Mesenchymal stem cell (in vitro differentiated cells and primary cell): ENCODE results near the gene ZNF304.

ENCODE experiments used
- DNase-seq: peaks from one replicate; pipeline ENCODE4 v3.0.0-alpha.2; 2013
- H2AFZ ChIP-seq: one replicate; pipeline ENCODE4 v1.6.1; 2013; ENCODE audit warnings: low read depth, mild to moderate bottlenecking, control low read depth, inconsistent platforms, low read length, moderate library complexity
- H2AK5ac ChIP-seq: 2 replicates; pipeline ENCODE4 v1.6.1; 2013; ENCODE audit warnings: low read length, moderate library complexity, mild to moderate bottlenecking, inconsistent platforms; ENCODE audit not compliant: severe bottlenecking
- H2BK120ac ChIP-seq: one replicate; pipeline ENCODE4 v1.6.1; 2013; ENCODE audit warnings: low read depth, mild to moderate bottlenecking, inconsistent platforms, low read length, moderate library complexity
- H2BK12ac ChIP-seq, 2 experiments: one replicate each; pipeline ENCODE4 v1.6.1; 2013; ENCODE audit warnings: inconsistent platforms in 2 of 2, low read length in 2 of 2, mild to moderate bottlenecking in 2 of 2, moderate library complexity in 2 of 2, control low read depth in 1 of 2
- H2BK15ac ChIP-seq: one replicate; pipeline ENCODE4 v1.6.1; 2013; ENCODE audit warnings: mild to moderate bottlenecking, low read depth, inconsistent platforms; ENCODE audit not compliant: poor library complexity, severe bottlenecking
- H2BK5ac ChIP-seq: 2 replicates; pipeline ENCODE4 v1.6.1; 2013; ENCODE audit warnings: low read depth, mild to moderate bottlenecking, low read length, control low read depth, inconsistent platforms; ENCODE audit not compliant: poor library complexity, severe bottlenecking
- H3K14ac ChIP-seq, 2 experiments: one replicate each; pipeline ENCODE4 v1.6.1; 2013; ENCODE audit warnings: inconsistent platforms in 2 of 2, low read length in 2 of 2, control low read depth in 1 of 2, mild to moderate bottlenecking in 1 of 2, moderate library complexity in 1 of 2
- H3K18ac ChIP-seq, 2 experiments: one replicate each; pipeline ENCODE4 v1.6.1; 2013; ENCODE audit warnings: inconsistent platforms in 2 of 2, low read length in 2 of 2, control low read depth in 1 of 2, low read depth in 1 of 2, mild to moderate bottlenecking in 1 of 2
- H3K23ac ChIP-seq, 2 experiments: one replicate each; pipeline ENCODE4 v1.6.1; 2013; ENCODE audit warnings: inconsistent platforms in 2 of 2, low read length in 2 of 2, mild to moderate bottlenecking in 2 of 2, moderate library complexity in 2 of 2, control low read depth in 1 of 2
- H3K27ac ChIP-seq: 2 replicates; pipeline ENCODE4 v1.5.1; 2013; ENCODE audit warnings: mild to moderate bottlenecking, moderate library complexity, low read length, control low read depth, inconsistent platforms; ENCODE audit not compliant: poor library complexity, severe bottlenecking
- H3K27me3 ChIP-seq, 2 experiments: 2 replicates each; pipeline versions ENCODE4 v1.6.1 to v1.7.0; 2013; ENCODE audit warnings: low read length in 2 of 2, mild to moderate bottlenecking in 2 of 2, moderate library complexity in 2 of 2, control low read depth in 1 of 2, inconsistent platforms in 1 of 2; ENCODE audit not compliant: control insufficient read depth in 1 of 2, insufficient read depth in 1 of 2
- H3K36me3 ChIP-seq, 2 experiments: 2 replicates each; pipeline versions ENCODE4 v1.6.1 to v1.7.0; 2013; ENCODE audit warnings: low read length in 2 of 2, control low read depth in 1 of 2, inconsistent platforms in 1 of 2, low read depth in 1 of 2, mild to moderate bottlenecking in 1 of 2; ENCODE audit not compliant: insufficient read depth in 2 of 2, control insufficient read depth in 1 of 2
- H3K4ac ChIP-seq, 2 experiments: one replicate each; pipeline ENCODE4 v1.6.1; 2013; ENCODE audit warnings: inconsistent platforms in 2 of 2, low read length in 2 of 2, mild to moderate bottlenecking in 2 of 2, moderate library complexity in 2 of 2, control low read depth in 1 of 2, low read depth in 1 of 2
- H3K4me1 ChIP-seq: 2 replicates; pipeline ENCODE4 v1.6.1; 2013; ENCODE audit warnings: low read depth, low read length, control low read depth; ENCODE audit not compliant: control insufficient read depth, insufficient read depth
- H3K4me2 ChIP-seq: 2 replicates; pipeline ENCODE4 v1.6.1; 2013; ENCODE audit warnings: low read length, mild to moderate bottlenecking, inconsistent platforms; ENCODE audit not compliant: poor library complexity, severe bottlenecking
- H3K4me3 ChIP-seq, 2 experiments: 2 replicates each; pipeline versions ENCODE4 v1.5.1 to v1.7.0; 2013; ENCODE audit warnings: low read length in 2 of 2, mild to moderate bottlenecking in 2 of 2, control low read depth in 1 of 2, low read depth in 1 of 2; ENCODE audit not compliant: insufficient read depth in 1 of 2
- H3K79me1 ChIP-seq: replicated peaks from 2 replicates; pipeline ENCODE4 v1.6.1; 2013; ENCODE audit warnings: mild to moderate bottlenecking, control low read depth, low read length, inconsistent platforms; ENCODE audit not compliant: poor library complexity, severe bottlenecking
- H3K9ac ChIP-seq: 2 replicates; pipeline ENCODE4 v1.7.0; 2013; ENCODE audit warnings: mild to moderate bottlenecking, low read length, moderate library complexity
- H3K9me3 ChIP-seq: 2 replicates; pipeline ENCODE4 v1.7.0; 2013; ENCODE audit warnings: mild to moderate bottlenecking, low read length; ENCODE audit not compliant: control insufficient read depth
- H4K8ac ChIP-seq: one replicate; pipeline ENCODE4 v1.6.1; 2013; ENCODE audit warnings: inconsistent platforms, mild to moderate bottlenecking, low read length, moderate library complexity
- H4K91ac ChIP-seq: one replicate; pipeline ENCODE4 v1.6.1; 2013; ENCODE audit warnings: mild to moderate bottlenecking, low read length, inconsistent platforms
- WGBS: methylation state at CpG from one replicate; pipeline ENCODE4 v1.1.7; 2013; ENCODE audit warnings: mixed read lengths; 5-methylcytosine and 5-hydroxymethylcytosine counted together

The ZNF304 gene

GRCh38 chr19:57321751-57322150 is 29.3 kb upstream of the ZNF304 start:
- Histone ChIP-seq H2AFZ (no peak overlapping the region), H3K4me2 (peak overlapping the region; percentile 80), H3K36me3 (peaks cover 25 to 35% of the 10 kb centered on the region in 2 experiments), H2BK15ac (no peak overlapping the region), H3K4ac (no peak overlapping the region), H2BK5ac (no peak overlapping the region), H3K9ac (peak overlapping the region; percentile 97), H2BK120ac (no peak overlapping the region), H3K79me1 (peaks cover 29% of the 10 kb centered on the region), H3K4me3 (peak overlapping the region in 1 of 2 experiments; percentile 100), H4K91ac (no peak overlapping the region), H3K4me1 (peaks cover 9% of the 10 kb centered on the region), H3K9me3 (no peaks in the 10 kb centered on the region), H3K23ac (no peak overlapping the region), H2AK5ac (no peak overlapping the region), H4K8ac (no peak overlapping the region), H3K27me3 (no peaks in the 10 kb centered on the region), H3K14ac (no peak overlapping the region), H3K18ac (no peak overlapping the region), H2BK12ac (no peak overlapping the region), H3K27ac (no peak overlapping the region)
- DNase-seq, result no peak
- WGBS, result 96% methylated on average over 3 of the region's 3 CpGs

GRCh38 chr19:57324992-57325391 is 26.1 kb upstream of the ZNF304 start:
- Histone ChIP-seq H2BK5ac (no peak overlapping the region), H3K4me2 (no peak overlapping the region), H2BK12ac (no peak overlapping the region), H4K91ac (no peak overlapping the region), H3K27ac (no peak overlapping the region), H2AFZ (no peak overlapping the region), H2BK120ac (no peak overlapping the region), H3K9me3 (peaks cover 18% of the 10 kb centered on the region), H3K4me3 (no peak overlapping the region), H2BK15ac (no peak overlapping the region), H3K4me1 (peaks cover 9% of the 10 kb centered on the region), H3K23ac (no peak overlapping the region), H3K4ac (no peak overlapping the region), H3K79me1 (peaks cover 39% of the 10 kb centered on the region), H3K9ac (no peak overlapping the region), H3K14ac (no peak overlapping the region), H3K27me3 (no peaks in the 10 kb centered on the region), H4K8ac (no peak overlapping the region), H3K18ac (no peak overlapping the region), H2AK5ac (no peak overlapping the region), H3K36me3 (peaks cover 48 to 64% of the 10 kb centered on the region in 2 experiments)
- no peak for DNase-seq

GRCh38 chr19:57327993-57328392 is 23.1 kb upstream of the ZNF304 start:
- Histone ChIP-seq H3K36me3 (peaks cover 52 to 76% of the 10 kb centered on the region in 2 experiments), H4K91ac (no peak overlapping the region), H2AK5ac (no peak overlapping the region), H3K4me2 (no peak overlapping the region), H2BK15ac (no peak overlapping the region), H3K79me1 (peaks cover 34% of the 10 kb centered on the region), H2BK12ac (no peak overlapping the region), H3K23ac (no peak overlapping the region), H3K9me3 (peaks cover 18% of the 10 kb centered on the region), H3K9ac (no peak overlapping the region), H2AFZ (no peak overlapping the region), H3K4me3 (no peak overlapping the region), H3K18ac (no peak overlapping the region), H4K8ac (no peak overlapping the region), H3K14ac (no peak overlapping the region), H3K27ac (no peak overlapping the region), H2BK5ac (no peak overlapping the region), H3K4ac (no peak overlapping the region), H2BK120ac (no peak overlapping the region), H3K27me3 (no peaks in the 10 kb centered on the region), H3K4me1 (no peaks in the 10 kb centered on the region)
- 98% methylated on average over 8 of the region's 8 CpGs for WGBS
- no peak for DNase-seq

GRCh38 chr19:57334191-57334590 is 16.9 kb upstream of the ZNF304 start:
- H3K23ac ChIP-seq, result no peak overlapping the region
- no peak overlapping the region for H2BK5ac ChIP-seq
- H3K4me3 ChIP-seq, result no peak overlapping the region
- no peak overlapping the region for H3K14ac ChIP-seq
- no peak overlapping the region for H2AFZ ChIP-seq
- H2BK12ac ChIP-seq, result no peak overlapping the region
- no peak overlapping the region for H3K9ac ChIP-seq
- H3K4ac ChIP-seq, result no peak overlapping the region
- H3K18ac ChIP-seq, result no peak overlapping the region
- H2AK5ac ChIP-seq, result no peak overlapping the region
- no peak overlapping the region for H3K27ac ChIP-seq
- no peaks in the 10 kb centered on the region for H3K27me3 ChIP-seq
- H4K8ac ChIP-seq, result no peak overlapping the region
- peak; percentile 25 for DNase-seq
- no peak overlapping the region for H3K4me2 ChIP-seq
- H2BK120ac ChIP-seq, result no peak overlapping the region
- peaks cover 1% of the 10 kb centered on the region for H3K9me3 ChIP-seq
- peaks cover 7 to 17% of the 10 kb centered on the region in 2 experiments for H3K36me3 ChIP-seq
- H4K91ac ChIP-seq, result no peak overlapping the region
- WGBS, result 92% methylated on average over 4 of the region's 4 CpGs
- peaks cover 13% of the 10 kb centered on the region for H3K79me1 ChIP-seq
- H2BK15ac ChIP-seq, result no peak overlapping the region
- H3K4me1 ChIP-seq, result no peaks in the 10 kb centered on the region
